B cell (primary cell): ENCODE measurements around the gene HDLBP. TPM values are rescaled to one million over a fixed set of nuclear protein-coding genes. Genes with fewer than 3 reads are reported as not detected.

ENCODE experiments used
- ATAC-seq: fragments of 200-7000 bp; cut with Tn5 transposase; one replicate; pipeline ENCODE4 v1.10.0; 2021; ENCODE audit warnings: low read depth, mild to moderate bottlenecking, moderate number of reproducible peaks, moderate library complexity
- CTCF ChIA-PET: fragments of 350-600 bp; sonication (Branson Sonifier 250); formaldehyde crosslinking; loops from one replicate; lab custom pipeline; 2021; ENCODE audit warnings: antibody characterized with exemption, inconsistent platforms; lab: Charles Lee
- POLR2A ChIA-PET: fragments of 350-600 bp; sonication (Branson Sonifier 250); formaldehyde crosslinking; loops from one replicate; lab custom pipeline; 2021; ENCODE audit warnings: antibody characterized with exemption; lab: Charles Lee
- DNase-seq: peaks from one replicate; pipeline ENCODE4 v3.0.0; 2013
- H2AFZ ChIP-seq: 2 replicates; pipeline ENCODE4 v1.6.1; 2012; ENCODE audit warnings: mild to moderate bottlenecking, low read depth, low read length; ENCODE audit not compliant: insufficient read depth, poor library complexity, severe bottlenecking
- H3K27ac ChIP-seq, 2 donors: 1 replicate in 1 of 2; 2 replicates in 1 of 2; pipeline ENCODE4 v1.5.1; 2012 to 2013; ENCODE audit warnings: low read length in 2 of 2, mild to moderate bottlenecking in 2 of 2, moderate library complexity in 1 of 2
- H3K27me3 ChIP-seq, 4 experiments: fragments of 200-600 bp in 1 of 4; sonication (generic) in 1 of 4; replicated peaks in 1 of 4; 1 replicate in 2 of 4; 2 replicates in 2 of 4; pipeline versions ENCODE4 v1.6.1 to v1.7.0; 2013 to 2016; ENCODE audit warnings: low read length in 3 of 4, mild to moderate bottlenecking in 2 of 4, mixed read lengths in 1 of 4, moderate library complexity in 1 of 4; ENCODE audit not compliant: insufficient read depth in 4 of 4, control insufficient read depth in 3 of 4; ENCODE audit errors: control extremely low read depth in 1 of 4
- H3K36me3 ChIP-seq, 2 experiments: replicated peaks in 1 of 2; 1 replicate in 1 of 2; 2 replicates in 1 of 2; pipeline versions ENCODE4 v1.6.1 to v1.7.1; 2013; ENCODE audit warnings: low read length in 1 of 2; ENCODE audit not compliant: insufficient read depth in 2 of 2, control insufficient read depth in 1 of 2; ENCODE audit errors: control extremely low read depth in 1 of 2, extremely low read depth in 1 of 2
- H3K4me1 ChIP-seq, 2 donors: fragments of 200-600 bp in 1 of 2; sonication (generic) in 1 of 2; 1 replicate in 1 of 2; 2 replicates in 1 of 2; pipeline versions ENCODE4 v1.5.1 to v1.6.1; 2013 to 2017; ENCODE audit warnings: low read length in 2 of 2; ENCODE audit not compliant: control insufficient read depth in 2 of 2, insufficient read depth in 2 of 2
- H3K4me2 ChIP-seq: replicated peaks from 2 replicates; pipeline ENCODE3; 2012; ENCODE audit warnings: mild to moderate bottlenecking, low read depth, low read length; ENCODE audit not compliant: poor library complexity, severe bottlenecking
- H3K4me3 ChIP-seq, 5 experiments: fragments of 200-600 bp in 1 of 5; sonication (generic) in 1 of 5; 1 replicate in 3 of 5; 2 replicates in 2 of 5; pipeline versions ENCODE4 v1.5.1 to v1.7.0; 2011 to 2016; ENCODE audit warnings: low read length in 4 of 5, mild to moderate bottlenecking in 4 of 5, low read depth in 2 of 5, control low read depth in 1 of 5, moderate library complexity in 1 of 5; ENCODE audit not compliant: insufficient read depth in 1 of 5; ENCODE audit errors: control extremely low read depth in 1 of 5, extremely low read depth in 1 of 5
- H3K79me2 ChIP-seq: fragments of 200-600 bp; sonication (generic); one replicate; pipeline ENCODE4 v1.6.0; 2016; ENCODE audit warnings: low read length; ENCODE audit not compliant: control insufficient read depth, insufficient read depth
- H3K9ac ChIP-seq: fragments of 200-600 bp; sonication (generic); 2 replicates; pipeline ENCODE4 v1.6.1; 2017; ENCODE audit warnings: mild to moderate bottlenecking, low read length, moderate library complexity
- H3K9me3 ChIP-seq, 3 donors: one replicate each; pipeline versions ENCODE4 v1.6.1 to v1.7.1; 2013; ENCODE audit warnings: low read length in 2 of 3; ENCODE audit not compliant: control insufficient read depth in 2 of 3, insufficient read depth in 1 of 3; ENCODE audit errors: control extremely low read depth in 1 of 3
- H4K20me1 ChIP-seq: 2 replicates; pipeline ENCODE4 v1.6.0; 2012; ENCODE audit warnings: mild to moderate bottlenecking, low read length; ENCODE audit not compliant: insufficient read depth, control insufficient read depth, poor library complexity, severe bottlenecking
- H3K27ac Mint-ChIP-seq: one replicate; pipeline ENCODE4 v1.8.0; 2021; ENCODE audit warnings: mixed read lengths
- H3K27me3 Mint-ChIP-seq: one replicate; pipeline ENCODE4 v1.8.0; 2021; ENCODE audit warnings: mixed read lengths
- H3K4me1 Mint-ChIP-seq: one replicate; pipeline ENCODE4 v1.8.0; 2021; ENCODE audit warnings: mixed read lengths
- H3K4me3 Mint-ChIP-seq: one replicate; pipeline ENCODE4 v1.8.0; 2021; ENCODE audit warnings: mixed read lengths
- H3K9me3 Mint-ChIP-seq: one replicate; pipeline ENCODE4 v1.8.0; 2022; ENCODE audit warnings: mixed read lengths; ENCODE audit not compliant: insufficient read depth
- EZH2 ChIP-seq: IDR thresholded peaks from 2 replicates; pipeline ENCODE4 v1.6.1; 2012; ENCODE audit warnings: borderline replicate concordance, low read depth, mild to moderate bottlenecking, moderate library complexity, low read length; ENCODE audit not compliant: insufficient read depth, poor library complexity, severe bottlenecking
- WGBS: methylation state at CpG from one replicate; pipeline ENCODE4 v1.1.5; 2013; ENCODE audit warnings: missing lambda C conversion rate; ENCODE audit not compliant: insufficient coverage; 5-methylcytosine and 5-hydroxymethylcytosine counted together
- intact Hi-C: fragments of 100-400 bp; cut with micrococcal nuclease; formaldehyde crosslinking; loops from one replicate; pipeline ENCODE4 v1.10.0; 2022
- polyA plus RNA-seq: library from polyadenylated mRNA; depleted of rRNA; stranded (reverse); fragments of >200 nt; gene quantifications from 2 replicates; pipeline ENCODE4 v1.2.3, GENCODE V29; 2012
- total RNA-seq, 2 donors: library from RNA; stranded (reverse); fragments of 120-200 nt in 1 of 2; gene quantifications; 1 replicate in 1 of 2; 2 replicates in 1 of 2; pipeline versions ENCODE4 v1.2.3 to v1.2.4, GENCODE V29; 2013 to 2022
- TF ChIP-seq, protein P1 (sequence below): fragments of 200-600 bp; IDR thresholded peaks from one replicate; pipeline ENCODE4 v1.8.0; 2022; ENCODE audit warnings: antibody characterized with exemption, mild to moderate bottlenecking

Gene HDLBP
- total and polyA plus RNA-seq, 2 donors (not counting 1 experiment from before 2014, with no cell fraction given): 55.1 to 127 TPM

GRCh38 chr2:241229563-241230401 lies 85.7 kb downstream of the HDLBP start:
- Mint-ChIP-seq H3K27me3 (no peaks in the 10 kb centered on the region), H3K9me3 (no peaks in the 10 kb centered on the region), H3K27ac (no peak overlapping the region), H3K4me3 (no peak overlapping the region), H3K4me1 (no peaks in the 10 kb centered on the region)
- DNase-seq: no peak
- H3K79me2 ChIP-seq: no peaks in the 10 kb centered on the region
- ChIA-PET CTCF (no interaction called here), POLR2A (no interaction called here)
- H3K36me3 ChIP-seq: peaks cover 2 to 57% of the 10 kb centered on the region in 2 experiments
- no peak overlapping the region for H3K9ac ChIP-seq
- H3K27ac ChIP-seq: no peak overlapping the region
- intact Hi-C loops: no loop called here
- no peaks in the 10 kb centered on the region for H3K27me3 ChIP-seq
- ATAC-seq: no peak
- 97% methylated on average over 27 of the region's 29 CpGs for WGBS
- TF ChIP-seq, protein P1, sequence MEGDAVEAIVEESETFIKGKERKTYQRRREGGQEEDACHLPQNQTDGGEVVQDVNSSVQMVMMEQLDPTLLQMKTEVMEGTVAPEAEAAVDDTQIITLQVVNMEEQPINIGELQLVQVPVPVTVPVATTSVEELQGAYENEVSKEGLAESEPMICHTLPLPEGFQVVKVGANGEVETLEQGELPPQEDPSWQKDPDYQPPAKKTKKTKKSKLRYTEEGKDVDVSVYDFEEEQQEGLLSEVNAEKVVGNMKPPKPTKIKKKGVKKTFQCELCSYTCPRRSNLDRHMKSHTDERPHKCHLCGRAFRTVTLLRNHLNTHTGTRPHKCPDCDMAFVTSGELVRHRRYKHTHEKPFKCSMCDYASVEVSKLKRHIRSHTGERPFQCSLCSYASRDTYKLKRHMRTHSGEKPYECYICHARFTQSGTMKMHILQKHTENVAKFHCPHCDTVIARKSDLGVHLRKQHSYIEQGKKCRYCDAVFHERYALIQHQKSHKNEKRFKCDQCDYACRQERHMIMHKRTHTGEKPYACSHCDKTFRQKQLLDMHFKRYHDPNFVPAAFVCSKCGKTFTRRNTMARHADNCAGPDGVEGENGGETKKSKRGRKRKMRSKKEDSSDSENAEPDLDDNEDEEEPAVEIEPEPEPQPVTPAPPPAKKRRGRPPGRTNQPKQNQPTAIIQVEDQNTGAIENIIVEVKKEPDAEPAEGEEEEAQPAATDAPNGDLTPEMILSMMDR: no peak
- no peak for TF ChIP-seq EZH2
- H3K4me1 ChIP-seq: no peaks in the 10 kb centered on the region
- no peak overlapping the region for H3K4me2 ChIP-seq
- no peaks in the 10 kb centered on the region for H4K20me1 ChIP-seq
- no peaks in the 10 kb centered on the region for H3K9me3 ChIP-seq
- H3K4me3 ChIP-seq: no peak overlapping the region
- no peak overlapping the region for H2AFZ ChIP-seq

- H3K4me2 ChIP-seq: no peak overlapping the region
- WGBS: 92% methylated on average over 20 of the region's 20 CpGs
- CTCF ChIA-PET: no interaction called here
- H3K36me3 ChIP-seq: peaks cover 2 to 49% of the 10 kb centered on the region in 2 experiments
- H3K4me1 ChIP-seq: no peaks in the 10 kb centered on the region
- POLR2A ChIA-PET: no interaction called here
- no peak overlapping the region for H2AFZ ChIP-seq
- no peak for TF ChIP-seq EZH2
- H3K79me2 ChIP-seq: no peaks in the 10 kb centered on the region
- ATAC-seq (no peak), DNase-seq (no peak)
- Mint-ChIP-seq H3K27ac (no peak overlapping the region), H3K4me1 (no peaks in the 10 kb centered on the region), H3K9me3 (no peaks in the 10 kb centered on the region), H3K27me3 (no peaks in the 10 kb centered on the region), H3K4me3 (no peak overlapping the region)
- H3K27me3 ChIP-seq: no peaks in the 10 kb centered on the region
- no peak overlapping the region for H3K9ac ChIP-seq
- no peaks in the 10 kb centered on the region for H3K9me3 ChIP-seq
- no peak overlapping the region for H3K27ac ChIP-seq
- no peaks in the 10 kb centered on the region for H4K20me1 ChIP-seq
- intact Hi-C loops: no loop called here
- no peak overlapping the region for H3K4me3 ChIP-seq
These were observed 86.5 kb downstream of the HDLBP start for GRCh38 chr2:241228860-241229516.
